ENCODE measurements around the gene CENPX.

DNA sequence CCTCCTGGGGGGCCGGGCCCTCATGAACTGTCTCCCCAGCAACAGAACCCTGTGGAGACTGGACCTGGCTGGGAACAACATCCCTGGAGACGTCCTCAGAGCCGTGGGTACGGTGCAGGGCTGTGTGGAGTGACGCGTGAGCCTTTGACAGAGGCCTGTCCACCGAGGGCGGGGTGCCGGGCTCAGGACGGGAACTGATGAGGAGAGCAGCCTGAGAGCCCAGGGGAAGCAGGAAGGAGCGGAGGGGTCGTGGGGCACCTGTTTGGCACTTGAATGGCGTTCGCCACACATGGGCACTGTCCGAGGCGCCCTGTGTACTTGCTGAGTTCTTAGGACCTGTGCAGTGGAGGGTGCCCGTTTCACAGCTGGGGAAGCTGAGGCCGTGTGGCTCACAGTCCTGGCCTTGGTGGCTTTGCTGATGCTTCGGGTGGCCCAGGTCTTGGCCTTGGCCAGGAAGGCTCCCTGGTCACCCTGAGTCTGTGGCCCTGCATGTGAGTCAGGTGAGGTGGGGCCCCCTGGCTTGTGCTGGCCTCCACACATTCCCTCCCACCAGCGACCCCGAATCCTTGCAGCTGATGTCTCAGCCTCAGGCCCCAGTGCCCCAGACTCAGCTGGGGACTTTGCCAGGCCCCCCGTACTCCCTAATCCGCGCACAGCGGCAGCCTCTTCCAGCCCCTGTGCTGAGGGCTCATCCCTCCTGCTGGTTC is 2.9 kb upstream of the CENPX start:
- TF ChIP-seq, protein P1, sequence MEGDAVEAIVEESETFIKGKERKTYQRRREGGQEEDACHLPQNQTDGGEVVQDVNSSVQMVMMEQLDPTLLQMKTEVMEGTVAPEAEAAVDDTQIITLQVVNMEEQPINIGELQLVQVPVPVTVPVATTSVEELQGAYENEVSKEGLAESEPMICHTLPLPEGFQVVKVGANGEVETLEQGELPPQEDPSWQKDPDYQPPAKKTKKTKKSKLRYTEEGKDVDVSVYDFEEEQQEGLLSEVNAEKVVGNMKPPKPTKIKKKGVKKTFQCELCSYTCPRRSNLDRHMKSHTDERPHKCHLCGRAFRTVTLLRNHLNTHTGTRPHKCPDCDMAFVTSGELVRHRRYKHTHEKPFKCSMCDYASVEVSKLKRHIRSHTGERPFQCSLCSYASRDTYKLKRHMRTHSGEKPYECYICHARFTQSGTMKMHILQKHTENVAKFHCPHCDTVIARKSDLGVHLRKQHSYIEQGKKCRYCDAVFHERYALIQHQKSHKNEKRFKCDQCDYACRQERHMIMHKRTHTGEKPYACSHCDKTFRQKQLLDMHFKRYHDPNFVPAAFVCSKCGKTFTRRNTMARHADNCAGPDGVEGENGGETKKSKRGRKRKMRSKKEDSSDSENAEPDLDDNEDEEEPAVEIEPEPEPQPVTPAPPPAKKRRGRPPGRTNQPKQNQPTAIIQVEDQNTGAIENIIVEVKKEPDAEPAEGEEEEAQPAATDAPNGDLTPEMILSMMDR (IDR thresholded peaks at IDR 0.05; ENCODE audit: low read depth, low read length, poor library complexity, severe bottlenecking): no peak
- no peak for TF ChIP-seq EZH2phosphoT487 (IDR thresholded peaks at IDR 0.05; ENCODE audit: borderline replicate concordance, low read length)

Measured in DOHH2 (cell line).